ENCODE results near the gene SERAC1.

DNA sequence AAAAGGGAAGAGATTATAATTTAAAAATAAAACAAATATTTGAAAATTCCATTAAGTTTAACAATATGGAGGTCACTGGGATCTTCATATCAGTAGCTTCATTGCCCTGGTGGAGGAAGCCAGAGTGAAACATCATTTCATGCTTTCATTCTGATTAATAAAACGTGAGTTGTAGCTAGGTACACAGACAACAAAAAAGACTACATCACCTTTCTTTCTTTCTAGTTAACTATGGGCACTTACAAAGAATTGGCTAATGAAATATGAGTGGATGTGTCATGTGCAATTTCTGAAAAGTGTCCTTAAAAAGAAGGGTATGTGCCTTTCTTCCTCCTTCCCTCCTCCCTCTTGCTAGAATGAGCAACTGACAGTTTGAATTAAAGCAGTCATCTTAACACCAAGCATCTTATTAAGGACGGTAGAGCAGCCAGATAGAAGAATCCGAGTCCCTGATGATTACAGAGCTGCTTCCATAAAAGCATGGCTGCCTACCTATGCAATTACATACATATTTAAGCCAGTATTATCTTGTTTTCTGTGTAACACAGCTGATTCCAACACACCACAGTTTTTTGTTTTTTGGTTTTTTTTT, 3.4 kb downstream of the SERAC1 start:
- TF ChIP-seq, protein P1, sequence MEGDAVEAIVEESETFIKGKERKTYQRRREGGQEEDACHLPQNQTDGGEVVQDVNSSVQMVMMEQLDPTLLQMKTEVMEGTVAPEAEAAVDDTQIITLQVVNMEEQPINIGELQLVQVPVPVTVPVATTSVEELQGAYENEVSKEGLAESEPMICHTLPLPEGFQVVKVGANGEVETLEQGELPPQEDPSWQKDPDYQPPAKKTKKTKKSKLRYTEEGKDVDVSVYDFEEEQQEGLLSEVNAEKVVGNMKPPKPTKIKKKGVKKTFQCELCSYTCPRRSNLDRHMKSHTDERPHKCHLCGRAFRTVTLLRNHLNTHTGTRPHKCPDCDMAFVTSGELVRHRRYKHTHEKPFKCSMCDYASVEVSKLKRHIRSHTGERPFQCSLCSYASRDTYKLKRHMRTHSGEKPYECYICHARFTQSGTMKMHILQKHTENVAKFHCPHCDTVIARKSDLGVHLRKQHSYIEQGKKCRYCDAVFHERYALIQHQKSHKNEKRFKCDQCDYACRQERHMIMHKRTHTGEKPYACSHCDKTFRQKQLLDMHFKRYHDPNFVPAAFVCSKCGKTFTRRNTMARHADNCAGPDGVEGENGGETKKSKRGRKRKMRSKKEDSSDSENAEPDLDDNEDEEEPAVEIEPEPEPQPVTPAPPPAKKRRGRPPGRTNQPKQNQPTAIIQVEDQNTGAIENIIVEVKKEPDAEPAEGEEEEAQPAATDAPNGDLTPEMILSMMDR (IDR thresholded peaks at IDR 0.05; ENCODE audit: low read depth, low read length, missing input control), result no peak
- TF ChIP-seq, protein P2, sequence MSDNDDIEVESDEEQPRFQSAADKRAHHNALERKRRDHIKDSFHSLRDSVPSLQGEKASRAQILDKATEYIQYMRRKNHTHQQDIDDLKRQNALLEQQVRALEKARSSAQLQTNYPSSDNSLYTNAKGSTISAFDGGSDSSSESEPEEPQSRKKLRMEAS (IDR thresholded peaks at IDR 0.05), result no peak
- TF ChIP-seq SP1 (IDR thresholded peaks at IDR 0.05), result no peak
- TF ChIP-seq, protein P3, sequence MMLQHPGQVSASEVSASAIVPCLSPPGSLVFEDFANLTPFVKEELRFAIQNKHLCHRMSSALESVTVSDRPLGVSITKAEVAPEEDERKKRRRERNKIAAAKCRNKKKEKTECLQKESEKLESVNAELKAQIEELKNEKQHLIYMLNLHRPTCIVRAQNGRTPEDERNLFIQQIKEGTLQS (IDR thresholded peaks at IDR 0.05), result no peak
- TF ChIP-seq FOXA1 (IDR thresholded peaks at IDR 0.05), result no peak
- no peak for TF ChIP-seq TAF1 (conservative IDR thresholded peaks at IDR 0.05)
- TF ChIP-seq, protein P4, sequence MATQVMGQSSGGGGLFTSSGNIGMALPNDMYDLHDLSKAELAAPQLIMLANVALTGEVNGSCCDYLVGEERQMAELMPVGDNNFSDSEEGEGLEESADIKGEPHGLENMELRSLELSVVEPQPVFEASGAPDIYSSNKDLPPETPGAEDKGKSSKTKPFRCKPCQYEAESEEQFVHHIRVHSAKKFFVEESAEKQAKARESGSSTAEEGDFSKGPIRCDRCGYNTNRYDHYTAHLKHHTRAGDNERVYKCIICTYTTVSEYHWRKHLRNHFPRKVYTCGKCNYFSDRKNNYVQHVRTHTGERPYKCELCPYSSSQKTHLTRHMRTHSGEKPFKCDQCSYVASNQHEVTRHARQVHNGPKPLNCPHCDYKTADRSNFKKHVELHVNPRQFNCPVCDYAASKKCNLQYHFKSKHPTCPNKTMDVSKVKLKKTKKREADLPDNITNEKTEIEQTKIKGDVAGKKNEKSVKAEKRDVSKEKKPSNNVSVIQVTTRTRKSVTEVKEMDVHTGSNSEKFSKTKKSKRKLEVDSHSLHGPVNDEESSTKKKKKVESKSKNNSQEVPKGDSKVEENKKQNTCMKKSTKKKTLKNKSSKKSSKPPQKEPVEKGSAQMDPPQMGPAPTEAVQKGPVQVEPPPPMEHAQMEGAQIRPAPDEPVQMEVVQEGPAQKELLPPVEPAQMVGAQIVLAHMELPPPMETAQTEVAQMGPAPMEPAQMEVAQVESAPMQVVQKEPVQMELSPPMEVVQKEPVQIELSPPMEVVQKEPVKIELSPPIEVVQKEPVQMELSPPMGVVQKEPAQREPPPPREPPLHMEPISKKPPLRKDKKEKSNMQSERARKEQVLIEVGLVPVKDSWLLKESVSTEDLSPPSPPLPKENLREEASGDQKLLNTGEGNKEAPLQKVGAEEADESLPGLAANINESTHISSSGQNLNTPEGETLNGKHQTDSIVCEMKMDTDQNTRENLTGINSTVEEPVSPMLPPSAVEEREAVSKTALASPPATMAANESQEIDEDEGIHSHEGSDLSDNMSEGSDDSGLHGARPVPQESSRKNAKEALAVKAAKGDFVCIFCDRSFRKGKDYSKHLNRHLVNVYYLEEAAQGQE (IDR thresholded peaks at IDR 0.05), result no peak
- no peak for TF ChIP-seq JUND (IDR thresholded peaks at IDR 0.05)
- TF ChIP-seq YY1 (IDR thresholded peaks at IDR 0.05), result no peak
- TF ChIP-seq RXRA (IDR thresholded peaks at IDR 0.05), result no peak
- no peak for TF ChIP-seq EGR1 (IDR thresholded peaks at IDR 0.05; ENCODE audit: low read depth in 2 of 2)
- TF ChIP-seq HNF4G (IDR thresholded peaks at IDR 0.05), result no peak
- TF ChIP-seq, protein P5, sequence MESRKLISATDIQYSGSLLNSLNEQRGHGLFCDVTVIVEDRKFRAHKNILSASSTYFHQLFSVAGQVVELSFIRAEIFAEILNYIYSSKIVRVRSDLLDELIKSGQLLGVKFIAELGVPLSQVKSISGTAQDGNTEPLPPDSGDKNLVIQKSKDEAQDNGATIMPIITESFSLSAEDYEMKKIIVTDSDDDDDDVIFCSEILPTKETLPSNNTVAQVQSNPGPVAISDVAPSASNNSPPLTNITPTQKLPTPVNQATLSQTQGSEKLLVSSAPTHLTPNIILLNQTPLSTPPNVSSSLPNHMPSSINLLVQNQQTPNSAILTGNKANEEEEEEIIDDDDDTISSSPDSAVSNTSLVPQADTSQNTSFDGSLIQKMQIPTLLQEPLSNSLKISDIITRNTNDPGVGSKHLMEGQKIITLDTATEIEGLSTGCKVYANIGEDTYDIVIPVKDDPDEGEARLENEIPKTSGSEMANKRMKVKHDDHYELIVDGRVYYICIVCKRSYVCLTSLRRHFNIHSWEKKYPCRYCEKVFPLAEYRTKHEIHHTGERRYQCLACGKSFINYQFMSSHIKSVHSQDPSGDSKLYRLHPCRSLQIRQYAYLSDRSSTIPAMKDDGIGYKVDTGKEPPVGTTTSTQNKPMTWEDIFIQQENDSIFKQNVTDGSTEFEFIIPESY (IDR thresholded peaks at IDR 0.05), result no peak
